ENCODE measurements around the gene ARHGEF4.

The ARHGEF4 gene

DNA sequence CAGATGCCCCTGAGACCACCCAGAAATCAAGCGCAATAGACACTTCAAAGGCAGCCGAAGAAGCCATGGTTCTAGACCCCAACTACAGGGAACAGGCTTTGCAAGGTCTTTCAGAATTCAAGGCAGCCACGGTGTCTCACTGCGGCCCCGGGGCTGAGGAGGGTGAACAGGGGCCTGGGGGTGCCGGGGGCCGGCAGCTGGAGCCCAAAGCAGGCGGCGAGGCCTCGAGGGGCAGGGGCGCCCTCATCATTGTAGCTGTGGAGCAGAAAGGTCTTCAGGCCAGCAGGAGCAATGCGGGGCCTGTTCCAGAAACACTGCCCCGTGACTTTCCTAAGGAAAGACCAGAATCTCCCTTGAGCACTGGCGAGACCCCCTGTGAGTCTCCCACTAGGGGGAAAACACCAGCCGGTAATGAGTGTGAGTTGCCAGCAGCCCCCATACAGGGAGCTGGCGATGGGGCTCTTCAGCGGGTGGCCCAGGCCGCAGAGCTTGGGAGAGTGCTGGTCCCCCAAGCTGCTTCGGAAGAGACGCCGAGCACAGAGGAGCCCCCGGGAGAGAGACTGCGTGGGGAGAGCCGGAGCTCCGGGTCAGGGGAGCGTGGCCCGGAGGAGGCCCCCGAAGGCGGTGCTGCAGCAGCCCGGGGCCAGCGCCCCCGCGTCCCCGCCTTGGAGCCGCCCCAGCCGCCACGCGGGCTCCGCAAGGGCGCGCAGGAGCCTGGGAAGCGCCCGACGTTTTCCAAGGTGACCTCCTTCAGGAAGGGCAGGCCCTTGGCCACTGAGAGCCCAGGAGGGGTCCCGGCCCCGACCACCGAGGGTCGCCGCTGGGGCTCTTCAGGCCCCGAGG lies 79.1 kb downstream of the ARHGEF4 start:
- no peak overlapping the region for H3K4me3 ChIP-seq (replicated peaks; ENCODE audit: low read depth, low read length)
- DNase-seq (ENCODE audit: low read depth) = no peak
- TF ChIP-seq, protein P1, sequence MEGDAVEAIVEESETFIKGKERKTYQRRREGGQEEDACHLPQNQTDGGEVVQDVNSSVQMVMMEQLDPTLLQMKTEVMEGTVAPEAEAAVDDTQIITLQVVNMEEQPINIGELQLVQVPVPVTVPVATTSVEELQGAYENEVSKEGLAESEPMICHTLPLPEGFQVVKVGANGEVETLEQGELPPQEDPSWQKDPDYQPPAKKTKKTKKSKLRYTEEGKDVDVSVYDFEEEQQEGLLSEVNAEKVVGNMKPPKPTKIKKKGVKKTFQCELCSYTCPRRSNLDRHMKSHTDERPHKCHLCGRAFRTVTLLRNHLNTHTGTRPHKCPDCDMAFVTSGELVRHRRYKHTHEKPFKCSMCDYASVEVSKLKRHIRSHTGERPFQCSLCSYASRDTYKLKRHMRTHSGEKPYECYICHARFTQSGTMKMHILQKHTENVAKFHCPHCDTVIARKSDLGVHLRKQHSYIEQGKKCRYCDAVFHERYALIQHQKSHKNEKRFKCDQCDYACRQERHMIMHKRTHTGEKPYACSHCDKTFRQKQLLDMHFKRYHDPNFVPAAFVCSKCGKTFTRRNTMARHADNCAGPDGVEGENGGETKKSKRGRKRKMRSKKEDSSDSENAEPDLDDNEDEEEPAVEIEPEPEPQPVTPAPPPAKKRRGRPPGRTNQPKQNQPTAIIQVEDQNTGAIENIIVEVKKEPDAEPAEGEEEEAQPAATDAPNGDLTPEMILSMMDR (IDR thresholded peaks at IDR 0.05; ENCODE audit: low read length, missing control alignments) = no peak

DNA sequence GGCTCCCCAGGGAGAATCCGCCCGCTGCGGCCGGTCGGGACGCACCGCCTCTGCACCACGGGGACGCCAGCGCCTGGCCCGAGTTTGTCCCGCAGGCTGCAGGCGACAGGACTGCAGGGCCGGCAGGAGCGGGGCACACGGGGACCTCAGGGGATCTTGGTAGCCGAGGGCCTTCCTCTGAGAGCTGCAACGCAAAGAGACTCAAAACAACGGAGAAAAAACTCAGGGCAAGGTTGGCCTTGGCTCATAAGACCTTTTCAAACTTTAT lies 79.7 kb downstream of the ARHGEF4 start:
- no peak overlapping the region for H3K4me3 ChIP-seq (replicated peaks; ENCODE audit: low read depth, low read length)
- DNase-seq (ENCODE audit: low read depth) = no peak
- TF ChIP-seq, protein P1 (IDR thresholded peaks at IDR 0.05; ENCODE audit: low read length, missing control alignments) = no peak

DNA sequence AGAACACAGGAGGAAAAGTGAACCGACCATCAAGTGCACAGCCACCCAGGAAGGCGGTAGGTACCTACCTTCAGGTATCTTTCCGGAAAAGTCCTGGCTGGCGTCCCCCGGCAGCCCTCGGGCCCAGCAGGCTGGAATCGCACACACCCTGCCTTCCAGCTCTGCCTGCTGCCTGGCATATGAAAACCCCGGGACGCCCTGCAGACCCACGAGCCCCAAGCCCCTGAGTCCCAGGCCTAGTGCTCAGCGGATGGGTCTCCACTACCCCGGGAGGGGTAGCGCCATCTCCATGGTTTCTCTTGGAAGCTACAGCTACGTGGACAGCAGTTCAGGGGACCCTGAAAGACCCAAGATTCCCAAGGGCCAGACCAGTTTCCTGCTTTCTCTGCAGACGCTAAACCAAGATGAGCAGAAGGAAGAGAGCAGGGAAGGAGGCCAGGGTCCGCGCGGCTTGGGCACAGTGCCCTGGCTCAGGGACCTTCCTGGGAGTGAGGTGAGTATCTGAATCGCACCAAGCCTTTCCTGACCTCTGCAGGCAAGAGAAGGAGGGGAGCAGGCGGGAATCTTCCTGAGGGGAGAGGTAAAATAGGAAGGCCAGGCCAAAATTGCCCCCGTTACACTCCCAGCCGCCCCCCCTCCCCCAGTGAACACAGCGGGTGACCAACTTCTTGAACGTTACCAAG lies 80.4 kb downstream of the ARHGEF4 start:
- DNase-seq (ENCODE audit: low read depth) = no peak
- TF ChIP-seq, protein P1 (IDR thresholded peaks at IDR 0.05; ENCODE audit: low read length, missing control alignments) = no peak
- no peak overlapping the region for H3K4me3 ChIP-seq (replicated peaks; ENCODE audit: low read depth, low read length)

DNA sequence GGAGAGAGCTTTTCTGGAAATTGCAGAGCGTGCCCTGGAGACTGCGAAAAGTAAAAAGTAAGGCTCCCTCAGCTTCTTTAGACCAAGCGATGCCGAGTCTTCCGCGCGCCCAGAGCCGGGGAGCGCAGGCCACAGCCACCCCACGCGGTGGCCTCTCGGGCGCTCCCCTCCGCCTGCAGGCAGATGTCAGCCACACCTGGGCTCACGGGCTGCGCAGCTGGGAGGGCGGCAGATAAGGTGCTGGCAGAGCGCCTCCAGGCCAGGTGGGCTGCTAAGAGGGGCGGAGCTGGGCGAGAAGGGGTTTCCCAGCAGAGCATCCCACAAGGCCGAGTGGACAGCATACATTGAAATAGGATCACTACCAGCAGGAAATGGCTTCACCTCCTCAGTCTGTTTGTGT lies 81.7 kb downstream of the ARHGEF4 start:
- TF ChIP-seq, protein P1 (IDR thresholded peaks at IDR 0.05; ENCODE audit: low read length, missing control alignments) = no peak

DNA sequence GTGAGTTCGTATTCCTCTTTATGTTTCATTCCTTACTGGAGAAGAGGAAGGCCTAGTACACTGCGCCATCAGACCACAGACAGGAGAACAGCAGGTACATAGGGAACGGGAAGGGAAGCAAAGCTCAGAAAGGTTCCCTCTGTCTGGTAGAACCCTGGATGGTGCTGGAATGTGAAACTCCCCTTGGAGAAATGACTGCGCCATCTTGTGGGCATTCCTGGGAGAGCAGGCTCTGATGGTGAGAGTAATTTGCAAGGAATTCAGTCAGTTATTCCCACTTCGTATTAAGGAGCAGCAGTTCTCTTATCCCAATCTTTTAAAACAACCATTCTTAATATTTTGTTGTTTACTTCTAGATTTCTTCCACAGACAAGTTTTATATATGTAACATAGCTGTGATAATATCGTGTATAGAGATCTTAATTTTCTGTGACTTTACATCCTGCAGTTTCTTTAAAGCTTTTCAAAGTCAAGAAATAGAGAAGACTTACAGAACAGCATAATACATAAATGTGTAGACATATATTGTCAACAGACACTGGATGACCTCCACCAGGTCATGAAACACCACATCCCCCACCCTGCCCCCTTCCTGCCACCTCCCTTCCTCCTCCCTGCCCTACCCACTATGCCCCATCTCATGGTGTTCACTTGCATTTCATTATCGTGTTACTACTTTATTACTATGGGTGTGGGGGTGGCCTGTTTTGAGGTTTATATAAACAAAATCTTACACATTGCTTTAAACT lies 83.9 kb downstream of the ARHGEF4 start:
- H3K4me3 ChIP-seq (replicated peaks; ENCODE audit: low read depth, low read length) = no peak overlapping the region
- peak; percentile 81 for DNase-seq (ENCODE audit: low read depth)
- TF ChIP-seq, protein P1 (IDR thresholded peaks at IDR 0.05; ENCODE audit: low read length, missing control alignments) = peak; percentile 97

More for the DNA sequence above, 81.7 kb downstream of the ARHGEF4 start:
- H3K4me3 ChIP-seq (replicated peaks; ENCODE audit: low read depth, low read length) = no peak overlapping the region
- DNase-seq (ENCODE audit: low read depth) = no peak

DNA sequence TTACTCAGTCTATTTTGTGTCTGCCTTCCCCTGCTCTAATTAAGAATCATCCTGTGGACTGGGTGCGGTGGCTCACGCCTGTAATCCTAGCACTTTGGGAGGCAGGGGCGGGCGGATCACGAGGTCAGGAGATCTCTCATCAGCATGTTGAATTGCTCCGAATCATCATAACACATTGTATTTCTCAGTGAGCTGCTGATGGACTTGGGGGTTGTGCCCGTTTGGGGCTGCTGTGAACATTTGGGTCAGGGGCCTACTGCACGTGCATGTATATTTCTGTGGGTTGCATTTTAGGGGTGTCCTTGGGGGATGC lies 84.4 kb downstream of the ARHGEF4 start:
- DNase-seq (ENCODE audit: low read depth) = no peak
- H3K4me3 ChIP-seq (replicated peaks; ENCODE audit: low read depth, low read length) = no peak overlapping the region
- TF ChIP-seq, protein P1 (IDR thresholded peaks at IDR 0.05; ENCODE audit: low read length, missing control alignments) = no peak

Measured in fibroblast of pulmonary artery (primary cell).